Liver (tissue), 9 donors: ENCODE results near the gene LDLRAD4. TPM values are rescaled to one million over a fixed set of nuclear protein-coding genes. Genes with fewer than 3 reads are reported as not detected.

Source experiments
- DNase-seq: peaks from one replicate; pipeline ENCODE4 v3.0.0-alpha.2; 2017; ENCODE audit warnings: low spot score
- H3K27ac ChIP-seq, 2 donors: one replicate each; pipeline ENCODE4 v1.7.0; 2013; ENCODE audit warnings: inconsistent platforms in 2 of 2, low read length in 2 of 2, control low read depth in 1 of 2, low read depth in 1 of 2, mild to moderate bottlenecking in 1 of 2
- H3K27me3 ChIP-seq, 4 donors: one replicate each; pipeline versions ENCODE4 v1.6.1 to v1.7.0; 2013; ENCODE audit warnings: low read length in 3 of 4, inconsistent platforms in 1 of 4, mild to moderate bottlenecking in 1 of 4, moderate library complexity in 1 of 4; ENCODE audit not compliant: control insufficient read depth in 4 of 4, insufficient read depth in 4 of 4
- H3K36me3 ChIP-seq, 4 donors: one replicate each; pipeline versions ENCODE4 v1.6.1 to v1.7.0; 2013; ENCODE audit warnings: low read length in 3 of 4, mild to moderate bottlenecking in 3 of 4, low read depth in 1 of 4, moderate library complexity in 1 of 4; ENCODE audit not compliant: control insufficient read depth in 4 of 4, insufficient read depth in 3 of 4
- H3K4me1 ChIP-seq, 4 donors: one replicate each; pipeline versions ENCODE4 v1.6.1 to v1.7.0; 2013; ENCODE audit warnings: low read length in 3 of 4, mild to moderate bottlenecking in 3 of 4, moderate library complexity in 1 of 4; ENCODE audit not compliant: control insufficient read depth in 4 of 4, insufficient read depth in 4 of 4
- H3K4me3 ChIP-seq, 3 donors: one replicate each; pipeline versions ENCODE4 v1.6.1 to v1.7.0; 2013; ENCODE audit warnings: low read length in 3 of 3, control low read depth in 1 of 3, low read depth in 1 of 3, mild to moderate bottlenecking in 1 of 3
- H3K9ac ChIP-seq, 2 donors: one replicate each; pipeline ENCODE4 v1.7.0; 2013; ENCODE audit warnings: low read length in 2 of 2, mild to moderate bottlenecking in 2 of 2, moderate library complexity in 2 of 2, control low read depth in 1 of 2, low read depth in 1 of 2
- H3K9me3 ChIP-seq, 4 donors: one replicate each; pipeline versions ENCODE4 v1.6.1 to v1.7.0; 2013; ENCODE audit warnings: low read length in 3 of 4; ENCODE audit not compliant: control insufficient read depth in 4 of 4
- ATF3 ChIP-seq: IDR thresholded peaks from 2 replicates; pipeline ENCODE4 v1.6.1; 2016; ENCODE audit warnings: antibody characterized with exemption
- CTCF ChIP-seq: fragments of 150-350 bp; IDR thresholded peaks from 2 replicates; pipeline ENCODE4 v1.5.1; 2017; ENCODE audit warnings: improper control_type of control experiment, low read depth, low read length; ENCODE audit not compliant: missing input control
- EGR1 ChIP-seq, 2 donors: IDR thresholded peaks; 2 replicates each; pipeline ENCODE4 v1.6.1; 2016 to 2018; ENCODE audit warnings: antibody characterized with exemption in 2 of 2, low read depth in 2 of 2
- FOXA1 ChIP-seq: IDR thresholded peaks from 2 replicates; pipeline ENCODE4 v1.6.1; 2016; ENCODE audit warnings: antibody characterized with exemption
- GABPA ChIP-seq, 2 donors: IDR thresholded peaks in 1 of 2; conservative IDR thresholded peaks in 1 of 2; 2 replicates each; pipeline ENCODE4 v1.6.1; 2016; ENCODE audit warnings: antibody characterized with exemption in 2 of 2, mild to moderate bottlenecking in 1 of 2, moderate library complexity in 1 of 2
- HNF4A ChIP-seq, 2 donors: conservative IDR thresholded peaks; 2 replicates each; pipeline ENCODE4 v1.6.1; 2016; ENCODE audit warnings: antibody characterized with exemption in 2 of 2, mild to moderate bottlenecking in 2 of 2
- MAX ChIP-seq: IDR thresholded peaks from 2 replicates; pipeline ENCODE4 v1.6.1; 2016; ENCODE audit warnings: antibody characterized with exemption
- REST ChIP-seq: IDR thresholded peaks from 2 replicates; pipeline ENCODE4 v1.6.1; 2016; ENCODE audit warnings: antibody characterized with exemption, mild to moderate bottlenecking
- RXRA ChIP-seq, 2 donors: IDR thresholded peaks; 2 replicates each; pipeline ENCODE4 v1.6.1; 2017 to 2018; ENCODE audit warnings: antibody characterized with exemption in 2 of 2, mild to moderate bottlenecking in 1 of 2
- SP1 ChIP-seq: IDR thresholded peaks from 2 replicates; pipeline ENCODE4 v1.6.1; 2018; ENCODE audit warnings: antibody characterized with exemption, mild to moderate bottlenecking
- TAF1 ChIP-seq: conservative IDR thresholded peaks from 2 replicates; pipeline ENCODE4 v1.6.1; 2016; ENCODE audit warnings: antibody characterized with exemption, mild to moderate bottlenecking
- YY1 ChIP-seq: IDR thresholded peaks from 2 replicates; pipeline ENCODE4 v1.6.1; 2016; ENCODE audit warnings: antibody characterized with exemption, mild to moderate bottlenecking
- ZBTB33 ChIP-seq: IDR thresholded peaks from 2 replicates; pipeline ENCODE4 v1.6.1; 2016; ENCODE audit warnings: antibody characterized with exemption
- WGBS: extraction: QIAGEN DNeasy Blood & Tissue Kit; methylation state at CpG from one replicate; pipeline ENCODE4 v1.1.7; 2013; 5-methylcytosine and 5-hydroxymethylcytosine counted together
- polyA plus RNA-seq, 2 donors: library from polyadenylated mRNA; stranded (reverse) in 1 of 2; unstranded in 1 of 2; fragments of 200-250 nt in 1 of 2; fragments of >200 nt in 1 of 2; fragmentation: Nextera tagmentation in 1 of 2; extraction: Ambion mirVana in 1 of 2; gene quantifications; one replicate each; pipeline versions ENCODE4 v1.2.1 to v1.2.3, GENCODE V29; 2013 to 2015
- total RNA-seq, 2 donors: library from RNA; depleted of rRNA; stranded (reverse); fragments of >200 nt; gene quantifications; one replicate each; pipeline ENCODE4 v1.2.3, GENCODE V29; 2014
- donor health status: healthy.
- donor health status: healthy.
- donor health status: healthy.
- donor health status: healthy.
- donor health status: healthy.

The LDLRAD4 gene
- total and polyA plus RNA-seq, 4 donors: 4.8 to 41.7 (median 12.7) TPM

GRCh38 chr18:13265008-13265910 lies 46.7 kb downstream of the LDLRAD4 start:
- Histone ChIP-seq H3K27me3 (no peaks in the 10 kb centered on the region), H3K4me3 (no peak overlapping the region), H3K9ac (no peak overlapping the region), H3K4me1 (peaks cover 0 to 6% (median 2%) of the 10 kb centered on the region in 4 donors), H3K9me3 (no peaks in the 10 kb centered on the region), H3K36me3 (no peaks in the 10 kb centered on the region), H3K27ac (no peak overlapping the region)
- no peak for DNase-seq
- no peak for TF ChIP-seq GABPA (IDR thresholded peaks at IDR 0.05 in 1 of 2, conservative IDR thresholded peaks at IDR 0.05 in 1 of 2)
- TF ChIP-seq FOXA1: no peak
- TF ChIP-seq HNF4A (conservative IDR thresholded peaks at IDR 0.05): no peak
- no peak for TF ChIP-seq EGR1 (IDR thresholded peaks at IDR 0.05; ENCODE audit: low read depth in 2 of 2)
- no peak for TF ChIP-seq RXRA (IDR thresholded peaks at IDR 0.05)
- no peak for TF ChIP-seq REST
- no peak for TF ChIP-seq MAX
- no peak for TF ChIP-seq ZBTB33
- TF ChIP-seq SP1: no peak
- TF ChIP-seq CTCF: no peak
- TF ChIP-seq TAF1: no peak
- no peak for TF ChIP-seq ATF3
- TF ChIP-seq YY1: no peak
- 94% methylated on average over 17 of the region's 17 CpGs for WGBS

- DNase-seq: no peak
- no peak overlapping the region for H3K27ac ChIP-seq
- WGBS: 92% methylated on average over 9 of the region's 9 CpGs
- no peaks in the 10 kb centered on the region for H3K9me3 ChIP-seq
- no peaks in the 10 kb centered on the region for H3K27me3 ChIP-seq
- no peak for TF ChIP-seq TAF1
- H3K4me3 ChIP-seq: no peak overlapping the region
- H3K4me1 ChIP-seq: peaks cover 0 to 6% (median 2%) of the 10 kb centered on the region in 4 donors
- no peak overlapping the region for H3K9ac ChIP-seq
- no peaks in the 10 kb centered on the region for H3K36me3 ChIP-seq
These were observed 47.3 kb downstream of the LDLRAD4 start for GRCh38 chr18:13265911-13266217.
